Smooth muscle cell (in vitro differentiated cells): ENCODE data around the gene MDGA2. TPM values are rescaled to one million over a fixed set of nuclear protein-coding genes. Genes with fewer than 3 reads are reported as not detected.

Source experiments
- DNase-seq: peaks from one replicate; lab custom pipeline; 2025; ENCODE audit not compliant: unreplicated experiment; lab: John Stamatoyannopoulos, UW
- H2AFZ ChIP-seq: fragments of 200-600 bp; sonication (generic); 2 replicates; pipeline ENCODE4 v1.6.0; 2016; ENCODE audit warnings: antibody characterized with exemption, low read depth, mild to moderate bottlenecking
- H3F3A ChIP-seq: fragments of 200-600 bp; sonication (generic); 2 replicates; pipeline ENCODE4 v1.6.0; 2017; ENCODE audit warnings: antibody characterized with exemption, low read depth
- H3K27ac ChIP-seq: fragments of 200-600 bp; sonication (generic); 2 replicates; pipeline ENCODE4 v1.5.1; 2016; ENCODE audit warnings: low read depth, mild to moderate bottlenecking
- H3K27me3 ChIP-seq: fragments of 200-600 bp; sonication (generic); 2 replicates; pipeline ENCODE4 v1.6.1; 2016; ENCODE audit warnings: low read depth, mild to moderate bottlenecking
- H3K36me3 ChIP-seq: fragments of 200-600 bp; sonication (generic); 2 replicates; pipeline ENCODE4 v1.5.1; 2016; ENCODE audit warnings: low read depth
- H3K4me1 ChIP-seq: fragments of 200-600 bp; sonication (generic); 2 replicates; pipeline ENCODE4 v1.5.1; 2016; ENCODE audit warnings: low read depth
- H3K4me2 ChIP-seq: fragments of 200-600 bp; sonication (generic); 2 replicates; pipeline ENCODE4 v1.6.0; 2016; ENCODE audit warnings: mild to moderate bottlenecking
- H3K4me3 ChIP-seq: fragments of 200-600 bp; sonication (generic); 2 replicates; pipeline ENCODE4 v1.5.1; 2016; ENCODE audit warnings: mild to moderate bottlenecking
- H3K79me2 ChIP-seq: fragments of 200-600 bp; sonication (generic); 2 replicates; pipeline ENCODE4 v1.6.0; 2016; ENCODE audit warnings: low read depth, mild to moderate bottlenecking
- H3K9ac ChIP-seq: fragments of 200-600 bp; sonication (generic); 2 replicates; pipeline ENCODE4 v1.6.0; 2016; ENCODE audit warnings: low read depth
- H3K9me3 ChIP-seq: fragments of 200-600 bp; sonication (generic); replicated peaks from 2 replicates; pipeline ENCODE4 v1.5.1; 2016; ENCODE audit warnings: low read depth
- H4K20me1 ChIP-seq: fragments of 200-600 bp; sonication (generic); 2 replicates; pipeline ENCODE4 v1.6.0; 2016; ENCODE audit warnings: low read depth
- WGBS: methylation state at CpG from one replicate; pipeline ENCODE4 v1.1.7; 2016; ENCODE audit warnings: low lambda C conversion rate; 5-methylcytosine and 5-hydroxymethylcytosine counted together
- polyA plus RNA-seq: library from polyadenylated mRNA; unstranded; fragments of >200 nt; fragmentation: Nextera tagmentation; extraction: Ambion mirVana; gene quantifications from 2 replicates; pipeline ENCODE4 v1.2.1, GENCODE V29; 2016
- total RNA-seq: library from RNA; depleted of rRNA; stranded (reverse); fragments of >200 nt; gene quantifications from 2 replicates; pipeline ENCODE4 v1.2.3, GENCODE V29; 2014
- TF ChIP-seq, protein P1 (sequence below): fragments of 200-600 bp; sonication (generic); IDR thresholded peaks from 2 replicates; pipeline ENCODE4 v1.5.1; 2017; ENCODE audit warnings: borderline replicate concordance, mild to moderate bottlenecking, antibody characterized with exemption; ENCODE audit not compliant: insufficient read depth, poor library complexity, severe bottlenecking

The MDGA2 gene
- total and polyA plus RNA-seq, 2 experiments from 2014 or later: 1.4 to 1.8 TPM

DNA sequence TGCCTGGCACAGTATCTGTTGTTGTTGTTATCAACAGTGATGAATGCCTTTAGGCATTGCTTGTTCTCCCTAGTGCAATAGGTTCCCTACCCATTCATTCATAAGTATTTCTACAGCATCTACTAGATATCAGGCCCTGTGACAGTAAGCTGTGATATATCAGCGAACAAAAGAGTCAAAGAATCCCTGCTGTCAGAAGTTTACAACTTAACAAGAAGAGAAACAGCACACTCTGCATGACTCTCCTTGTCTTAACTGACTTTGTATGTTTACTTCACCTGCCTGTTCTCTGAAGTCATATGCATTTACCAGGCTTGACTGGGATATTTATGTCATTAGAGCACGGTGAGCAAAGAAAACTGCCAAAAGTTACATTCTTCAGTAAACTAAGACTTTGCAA, 571.6 kb downstream of the MDGA2 start:
- 26% methylated on average over 2 of the region's 2 CpGs for WGBS

DNA sequence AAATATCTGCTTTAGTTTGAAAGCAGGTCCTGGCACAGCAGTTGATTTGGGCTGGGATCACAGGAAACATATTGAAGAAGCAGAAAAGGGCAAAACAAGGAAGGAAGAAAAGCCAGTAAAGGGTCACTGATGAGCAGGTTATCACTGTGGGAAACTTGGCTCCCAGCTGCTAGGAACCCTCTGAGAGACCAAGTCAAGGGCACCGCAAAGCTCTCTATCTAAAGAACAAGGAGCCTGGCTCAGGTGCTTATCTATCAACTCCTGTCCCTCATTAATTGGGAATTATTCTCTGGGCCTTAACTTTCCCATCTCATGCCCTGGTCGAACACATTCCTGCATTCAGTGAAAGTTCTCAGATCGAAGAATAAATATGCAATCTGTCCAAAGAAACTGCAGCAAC, 572.9 kb downstream of the MDGA2 start:
- Histone ChIP-seq H3K27ac (no peak overlapping the region), H3K4me3 (no peak overlapping the region), H3K36me3 (no peaks in the 10 kb centered on the region), H3K9me3 (no peaks in the 10 kb centered on the region), H4K20me1 (no peaks in the 10 kb centered on the region), H3K27me3 (no peaks in the 10 kb centered on the region), H3F3A (no peaks in the 10 kb centered on the region), H3K4me2 (no peak overlapping the region), H3K4me1 (no peaks in the 10 kb centered on the region), H2AFZ (no peak overlapping the region), H3K9ac (no peak overlapping the region), H3K79me2 (no peaks in the 10 kb centered on the region)
- DNase-seq: no peak
- TF ChIP-seq, protein P1, sequence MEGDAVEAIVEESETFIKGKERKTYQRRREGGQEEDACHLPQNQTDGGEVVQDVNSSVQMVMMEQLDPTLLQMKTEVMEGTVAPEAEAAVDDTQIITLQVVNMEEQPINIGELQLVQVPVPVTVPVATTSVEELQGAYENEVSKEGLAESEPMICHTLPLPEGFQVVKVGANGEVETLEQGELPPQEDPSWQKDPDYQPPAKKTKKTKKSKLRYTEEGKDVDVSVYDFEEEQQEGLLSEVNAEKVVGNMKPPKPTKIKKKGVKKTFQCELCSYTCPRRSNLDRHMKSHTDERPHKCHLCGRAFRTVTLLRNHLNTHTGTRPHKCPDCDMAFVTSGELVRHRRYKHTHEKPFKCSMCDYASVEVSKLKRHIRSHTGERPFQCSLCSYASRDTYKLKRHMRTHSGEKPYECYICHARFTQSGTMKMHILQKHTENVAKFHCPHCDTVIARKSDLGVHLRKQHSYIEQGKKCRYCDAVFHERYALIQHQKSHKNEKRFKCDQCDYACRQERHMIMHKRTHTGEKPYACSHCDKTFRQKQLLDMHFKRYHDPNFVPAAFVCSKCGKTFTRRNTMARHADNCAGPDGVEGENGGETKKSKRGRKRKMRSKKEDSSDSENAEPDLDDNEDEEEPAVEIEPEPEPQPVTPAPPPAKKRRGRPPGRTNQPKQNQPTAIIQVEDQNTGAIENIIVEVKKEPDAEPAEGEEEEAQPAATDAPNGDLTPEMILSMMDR: no peak
- WGBS: 61% methylated on average over 3 of the region's 3 CpGs

More for the DNA sequence above, 571.6 kb downstream of the MDGA2 start:
- TF ChIP-seq, protein P1: no peak
- Histone ChIP-seq H3K4me1 (no peaks in the 10 kb centered on the region), H4K20me1 (no peaks in the 10 kb centered on the region), H3K36me3 (no peaks in the 10 kb centered on the region), H3K9ac (no peak overlapping the region), H3K79me2 (no peaks in the 10 kb centered on the region), H3K9me3 (no peaks in the 10 kb centered on the region), H3K27ac (no peak overlapping the region), H3K4me3 (no peak overlapping the region), H2AFZ (no peak overlapping the region), H3K27me3 (no peaks in the 10 kb centered on the region), H3F3A (no peaks in the 10 kb centered on the region), H3K4me2 (no peak overlapping the region)
- DNase-seq: no peak

DNA sequence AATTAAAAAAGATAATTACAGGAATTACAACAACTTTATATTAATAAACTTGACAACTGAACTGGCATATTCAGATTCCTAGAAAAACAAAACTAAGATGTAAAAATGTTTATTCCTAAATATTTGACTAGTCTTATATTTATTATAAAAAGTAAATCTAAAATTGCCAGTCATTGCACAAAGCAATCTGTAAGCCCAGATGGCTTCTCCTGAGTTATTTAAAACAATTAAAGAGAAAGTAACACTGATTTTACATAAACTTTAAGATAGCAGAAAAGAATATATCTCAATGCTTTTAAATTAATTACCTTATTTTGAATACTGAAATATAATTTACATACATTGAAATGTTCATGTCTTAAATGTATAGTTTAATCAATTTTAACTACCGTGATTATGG, 589.7 kb downstream of the MDGA2 start:
- H3K4me2 ChIP-seq: no peak overlapping the region
- no peak overlapping the region for H3K9ac ChIP-seq
- no peaks in the 10 kb centered on the region for H3K4me1 ChIP-seq
- TF ChIP-seq, protein P1: no peak
- H4K20me1 ChIP-seq: no peaks in the 10 kb centered on the region
- H3K4me3 ChIP-seq: no peak overlapping the region
- no peaks in the 10 kb centered on the region for H3K36me3 ChIP-seq
- H3F3A ChIP-seq: no peaks in the 10 kb centered on the region
- no peak for DNase-seq
- no peak overlapping the region for H2AFZ ChIP-seq
- no peaks in the 10 kb centered on the region for H3K79me2 ChIP-seq
- no peak overlapping the region for H3K27ac ChIP-seq
- WGBS: 90% methylated on average over 1 of the region's 1 CpG
- no peaks in the 10 kb centered on the region for H3K9me3 ChIP-seq
- H3K27me3 ChIP-seq: no peaks in the 10 kb centered on the region

DNA sequence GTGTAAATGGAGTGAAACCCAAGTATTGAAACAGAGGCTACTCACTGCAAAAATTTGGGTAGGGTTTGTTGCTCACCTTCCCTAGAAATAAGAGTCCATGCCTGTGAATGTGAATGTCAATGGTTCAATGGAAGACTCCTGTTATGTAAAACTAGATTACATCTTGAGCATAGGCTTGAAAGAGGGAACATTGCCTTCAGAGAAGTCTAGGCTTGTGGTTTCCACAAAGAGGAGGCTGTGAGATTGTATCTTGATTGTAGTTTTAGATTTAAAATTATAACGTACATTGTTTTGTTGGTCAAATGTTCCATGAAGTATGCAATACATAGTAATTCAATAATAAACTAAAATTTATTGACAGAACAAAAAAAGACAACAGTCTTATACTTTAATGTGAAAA, 610.1 kb downstream of the MDGA2 start:
- Histone ChIP-seq H3K36me3 (no peaks in the 10 kb centered on the region), H3K9ac (no peak overlapping the region), H3K9me3 (no peaks in the 10 kb centered on the region), H3K79me2 (no peaks in the 10 kb centered on the region), H2AFZ (no peak overlapping the region), H3F3A (no peaks in the 10 kb centered on the region), H3K4me2 (no peak overlapping the region), H3K4me3 (no peak overlapping the region), H3K4me1 (no peaks in the 10 kb centered on the region), H3K27me3 (no peaks in the 10 kb centered on the region), H3K27ac (no peak overlapping the region), H4K20me1 (no peaks in the 10 kb centered on the region)
- TF ChIP-seq, protein P1: no peak
- no peak for DNase-seq
- 83% methylated on average over 1 of the region's 1 CpG for WGBS
